GM19351 (cell line): ENCODE results near the gene DPY19L3.
"Not testable (repeated sequence)": the region's sequence is repeated elsewhere in the genome, so short reads cannot be mapped to it uniquely, and the experiment has no call there.

Experiments
- ATAC-seq: cut with Tn5 transposase; IDR thresholded peaks from one replicate; pipeline ENCODE4 v1.9.1; 2021; ENCODE audit warnings: mild to moderate bottlenecking, moderate library complexity; ENCODE audit not compliant: unreplicated experiment

DPY19L3 gene

GRCh38 chr19:32497391-32497790, 91.8 kb downstream of the DPY19L3 start:
- ATAC-seq = no peak

- ATAC-seq = no peak
Observed at GRCh38 chr19:32498648-32499200, 93.2 kb downstream of the DPY19L3 start.

- not testable (repeated sequence) for ATAC-seq
Observed at GRCh38 chr19:32512498-32512897, 106.9 kb downstream of the DPY19L3 start.

- ATAC-seq = no peak
Observed at GRCh38 chr19:32519023-32519422, 113.5 kb downstream of the DPY19L3 start.

GRCh38 chr19:32522967-32523366, 117.4 kb downstream of the DPY19L3 start:
- no peak for ATAC-seq

GRCh38 chr19:32526895-32527294, 121.3 kb downstream of the DPY19L3 start:
- ATAC-seq = no peak

GRCh38 chr19:32530773-32531172, 125.2 kb downstream of the DPY19L3 start:
- ATAC-seq = no peak

GRCh38 chr19:32532233-32532632, 126.7 kb downstream of the DPY19L3 start:
- ATAC-seq = no peak
